ENCODE data around the gene GLG1.
"Not testable (repeated sequence)": the region's sequence is repeated elsewhere in the genome, so short reads cannot be mapped to it uniquely, and the experiment has no call there.

GLG1 gene

GRCh38 chr16:74431516-74431915 lies 175.4 kb downstream of the GLG1 start:
- no peak for DNase-seq

GRCh38 chr16:74430036-74430712 lies 176.7 kb downstream of the GLG1 start:
- DNase-seq: peak; percentile 43

- not testable (repeated sequence) for DNase-seq
These were observed 178.4 kb downstream of the GLG1 start for GRCh38 chr16:74428493-74428892.

DNA sequence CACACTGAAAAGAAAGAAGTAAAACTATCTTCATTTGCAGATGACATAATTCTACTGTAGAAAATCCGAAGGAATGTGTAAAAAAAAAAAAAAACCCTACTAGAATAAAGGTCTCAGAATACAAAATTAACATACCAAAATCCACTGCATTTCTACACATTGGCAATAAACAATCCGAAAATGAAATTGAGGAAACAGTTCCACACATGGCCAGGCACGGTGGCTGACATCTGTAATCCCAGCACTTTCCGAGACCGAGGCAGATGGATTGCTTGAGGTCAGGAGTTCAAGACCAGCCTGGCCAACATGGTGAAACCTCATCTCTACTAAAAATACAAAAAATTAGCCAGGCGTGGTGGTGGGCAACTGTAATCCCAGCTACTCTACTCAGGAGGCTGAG lies 181.2 kb downstream of the GLG1 start:
- DNase-seq: peak; percentile 80

GRCh38 chr16:74423721-74424120 lies 183.2 kb downstream of the GLG1 start:
- not testable (repeated sequence) for DNase-seq

DNA sequence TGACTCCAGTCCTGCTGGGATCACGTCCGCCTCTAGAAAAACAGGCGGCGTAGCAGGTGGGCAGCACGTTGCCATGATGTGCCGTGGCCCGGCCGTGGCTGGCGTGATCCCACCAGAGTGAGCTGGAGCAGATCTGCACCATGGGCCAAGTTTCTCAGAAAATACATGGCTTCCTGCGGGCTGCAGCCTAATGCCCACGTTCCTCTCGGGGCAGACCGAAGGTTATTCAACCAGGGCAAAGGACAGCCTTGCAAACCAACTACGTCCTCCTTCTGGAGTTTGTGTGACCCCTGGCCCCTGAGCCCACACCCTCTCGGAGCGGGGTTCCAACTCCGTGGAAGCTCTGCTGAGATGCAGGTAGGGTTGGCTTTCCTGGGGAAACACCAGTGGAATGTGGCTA lies 184.8 kb downstream of the GLG1 start:
- not testable (repeated sequence) for DNase-seq

DNA sequence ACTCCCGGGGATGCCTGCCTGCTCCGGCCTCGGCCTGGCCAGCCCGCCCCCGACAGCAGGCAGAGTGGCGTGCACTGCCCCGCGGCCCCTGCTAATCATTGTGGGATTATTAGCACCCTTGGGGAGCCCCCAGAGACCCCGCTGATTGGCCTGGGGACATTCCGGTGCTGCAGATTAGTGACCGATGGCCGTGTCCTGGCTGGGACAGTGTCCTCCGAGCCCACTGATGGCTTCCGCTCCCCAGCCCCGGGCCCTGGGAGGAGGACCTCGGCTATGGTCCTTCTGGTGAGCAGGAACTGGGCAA lies 185.5 kb downstream of the GLG1 start:
- not testable (repeated sequence) for DNase-seq

DNA sequence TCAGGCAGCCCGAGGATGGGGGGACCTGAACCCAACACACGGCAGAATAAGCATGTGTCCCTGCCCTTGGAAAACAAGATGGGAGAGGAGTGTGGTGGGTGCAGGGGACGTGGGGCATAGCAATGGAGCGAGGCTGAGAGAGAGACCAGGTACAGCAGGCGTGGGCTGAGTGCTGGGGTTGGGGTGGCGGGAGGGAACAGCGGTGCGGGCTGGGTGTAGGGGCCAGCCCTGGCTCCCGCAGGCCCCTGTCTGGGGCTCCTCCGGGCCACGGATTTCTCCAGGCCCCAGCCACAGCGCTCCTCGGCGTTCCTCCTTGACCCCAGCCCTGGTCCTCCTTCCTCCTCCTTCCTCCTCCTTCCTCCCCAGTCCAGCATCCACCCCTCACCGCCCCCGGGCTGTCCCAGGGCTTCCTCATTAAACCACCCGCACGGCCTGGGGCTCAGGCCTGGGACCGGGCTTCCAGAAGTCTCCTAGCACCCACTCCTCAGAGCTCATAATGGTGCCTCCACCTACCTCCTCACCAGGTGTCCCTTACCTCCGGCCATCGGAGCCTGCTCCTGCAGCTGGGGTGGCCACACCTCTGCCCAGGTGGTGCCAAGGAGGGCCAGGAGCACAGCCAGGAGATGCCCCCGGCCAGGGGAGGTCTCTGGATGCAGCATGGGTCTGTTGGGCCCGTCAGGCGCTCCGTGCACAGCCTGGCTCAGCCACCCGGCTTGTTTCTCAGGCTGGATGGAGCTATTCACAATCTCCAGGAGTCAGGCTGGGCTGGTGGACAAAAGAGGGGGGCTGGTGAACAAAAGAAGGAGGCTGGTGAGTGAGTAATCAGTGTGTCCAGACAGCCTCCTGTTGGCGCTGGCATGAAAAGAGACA lies 186.1 kb downstream of the GLG1 start, which contains the start of gene CLEC18B:
TSS of gene CLEC18B (minus strand) at position 867 of the 870 bp plus-strand sequence. CDS start at position 659, 208 bp downstream.
- DNase-seq: not testable (repeated sequence)

- DNase-seq: not testable (repeated sequence)
These were observed 187.1 kb downstream of the GLG1 start for GRCh38 chr16:74419811-74420210.

DNA sequence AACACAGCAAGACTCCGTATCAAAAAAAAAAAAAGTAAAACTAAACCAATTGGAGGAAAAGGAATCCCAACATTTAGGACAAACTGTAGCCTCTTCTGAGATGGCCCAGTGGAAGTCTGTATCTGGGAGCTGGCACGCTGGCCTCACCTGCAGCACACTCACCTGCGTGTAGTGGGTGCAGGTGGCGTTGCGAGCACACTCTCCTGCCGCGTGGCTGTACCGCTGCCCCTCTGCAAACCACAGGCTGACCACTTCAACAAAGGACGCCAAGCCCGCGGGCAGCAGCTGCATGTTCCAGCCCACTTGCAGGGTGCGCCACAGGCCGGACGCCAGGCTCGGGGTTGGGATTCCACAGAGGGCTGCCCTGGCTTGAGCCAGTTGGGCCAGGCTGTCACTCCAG lies 189.0 kb downstream of the GLG1 start:
- DNase-seq: not testable (repeated sequence)

- DNase-seq: not testable (repeated sequence)
These were observed 193.0 kb downstream of the GLG1 start for GRCh38 chr16:74413920-74414319.

- not testable (repeated sequence) for DNase-seq
These were observed 193.4 kb downstream of the GLG1 start for GRCh38 chr16:74413485-74413884.

- not testable (repeated sequence) for DNase-seq
These were observed 194.0 kb downstream of the GLG1 start for GRCh38 chr16:74412775-74413390.

- DNase-seq: not testable (repeated sequence)
These were observed 194.7 kb downstream of the GLG1 start for GRCh38 chr16:74412138-74412774.

GRCh38 chr16:74410981-74411380 lies 195.9 kb downstream of the GLG1 start:
- DNase-seq: not testable (repeated sequence)

DNA sequence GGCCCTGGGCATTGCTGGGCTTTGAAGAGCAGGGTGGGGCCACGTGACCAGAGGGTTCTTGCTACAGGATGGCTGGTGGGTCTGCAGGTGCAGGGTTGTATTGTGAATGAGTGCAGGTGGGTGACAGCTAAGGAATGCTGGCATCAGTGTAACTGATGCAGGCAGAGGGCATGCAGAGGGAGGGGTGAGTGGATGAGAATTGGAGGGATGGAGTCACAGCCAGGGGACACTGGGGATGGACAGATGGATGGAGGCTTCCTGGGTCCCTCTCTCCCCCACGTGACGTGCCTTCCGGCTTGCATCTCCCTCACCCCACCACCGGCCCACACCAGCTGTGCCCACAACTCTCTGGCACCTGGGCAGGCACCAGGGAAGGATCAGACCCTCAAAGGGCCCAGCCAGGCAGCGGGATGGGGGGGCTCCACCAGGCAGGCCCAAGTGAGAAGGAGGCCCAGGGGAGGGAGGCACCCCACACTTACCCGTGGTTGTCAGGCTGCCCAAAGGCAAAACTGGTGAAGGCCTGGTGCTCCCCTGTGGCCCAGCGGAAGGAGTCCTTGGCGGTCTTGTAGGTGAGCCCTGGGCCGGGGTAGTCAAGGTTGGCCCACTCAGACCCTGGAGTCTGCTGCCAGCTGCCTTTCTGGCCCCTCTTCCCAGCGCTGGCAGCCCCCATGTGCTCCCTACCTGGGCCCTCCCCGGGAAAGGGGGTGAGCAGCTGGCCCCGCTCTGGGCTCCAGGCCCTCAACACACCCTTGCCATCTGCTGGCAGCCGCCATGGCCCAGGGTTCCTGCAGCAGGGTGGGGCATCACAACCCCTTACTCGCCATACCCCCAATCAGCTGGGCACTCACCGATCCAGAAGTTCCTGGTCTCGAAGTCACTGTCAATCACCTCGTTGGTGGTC lies 196.6 kb downstream of the GLG1 start:
- DNase-seq: not testable (repeated sequence)

- not testable (repeated sequence) for DNase-seq
These were observed 197.5 kb downstream of the GLG1 start for GRCh38 chr16:74409185-74409981.

DNA sequence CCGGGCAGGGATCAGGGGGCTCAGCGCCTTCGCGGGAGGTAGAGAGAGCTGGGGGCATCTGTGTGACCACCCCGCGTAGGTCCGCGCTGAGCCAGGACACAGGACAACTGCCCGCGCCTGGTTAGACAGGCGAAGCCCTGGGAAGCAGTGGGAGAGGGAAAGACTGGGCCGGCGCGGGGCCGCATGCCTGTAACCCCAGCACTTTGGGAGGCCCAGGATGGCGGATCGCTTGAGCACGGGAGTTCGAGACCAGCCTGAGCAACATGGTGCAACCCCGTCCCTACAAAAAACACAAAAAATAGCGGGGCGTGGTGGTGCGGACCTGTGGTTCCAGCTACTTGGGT lies 199.6 kb downstream of the GLG1 start:
- DNase-seq: not testable (repeated sequence)

DNA sequence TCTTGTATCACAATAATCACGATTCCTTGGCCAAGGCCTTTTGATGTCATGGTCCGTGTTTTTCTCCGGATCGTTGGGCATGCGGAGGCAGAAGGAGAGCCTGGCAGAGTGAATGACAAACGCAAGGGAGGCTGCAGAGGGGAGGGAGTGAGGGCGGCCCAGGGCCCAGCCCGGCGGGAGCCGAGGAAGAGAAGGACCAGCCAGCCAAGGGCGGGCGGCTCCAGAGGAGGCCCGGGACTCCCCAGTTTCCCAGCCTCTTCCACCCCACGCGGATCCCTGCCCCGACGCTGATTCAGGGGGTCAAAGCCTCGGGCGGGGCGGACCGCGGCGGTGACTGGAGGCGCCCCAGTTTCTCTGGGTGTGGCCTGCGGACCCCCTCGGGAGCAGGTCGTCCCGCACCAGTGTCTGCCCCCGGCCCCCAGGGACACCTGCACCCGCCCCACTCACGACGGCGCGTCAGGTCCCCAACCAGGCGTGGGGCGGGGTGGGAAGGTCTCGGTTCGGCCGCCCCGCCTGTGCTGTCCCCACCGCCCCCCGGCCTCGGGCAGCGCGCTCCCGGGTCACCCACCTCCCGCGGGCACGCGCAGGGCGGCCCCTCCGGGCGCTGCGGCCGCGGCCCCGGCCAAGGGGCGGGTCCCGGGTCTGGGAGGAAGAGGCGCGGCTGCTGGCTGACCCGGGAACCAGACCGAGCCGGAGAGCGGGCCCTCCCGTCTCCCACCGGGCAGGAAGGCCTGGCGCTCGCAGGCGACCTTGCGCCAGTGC lies 200.1 kb downstream of the GLG1 start:
- DNase-seq: not testable (repeated sequence)
